ENCODE results near the gene BIRC6. TPM values are rescaled to one million over a fixed set of nuclear protein-coding genes. Genes with fewer than 3 reads are reported as not detected.

BIRC6 gene
- total and polyA plus RNA-seq, 2 donors (not counting 1 experiment from before 2014, with no cell fraction given) = 41.7 to 166 TPM

- Histone ChIP-seq H3K27ac (ENCODE audit: low read length in 2 of 2) (peak overlapping the region; percentile 91 to 92), H2AFZ (ENCODE audit: insufficient read depth, low read depth, low read length, poor library complexity, severe bottlenecking) (peak overlapping the region; percentile 93), H3K4me3 (ENCODE audit: control extremely low read depth in 1 of 5, extremely low read depth in 1 of 5, insufficient read depth in 1 of 5, low read depth in 2 of 5, low read length in 4 of 5) (peak overlapping the region; percentile 63 to 98 (median 97)), H3K4me2 (replicated peaks; ENCODE audit: low read depth, low read length, poor library complexity, severe bottlenecking) (peak overlapping the region; percentile 89), H4K20me1 (ENCODE audit: control insufficient read depth, insufficient read depth, low read length, poor library complexity, severe bottlenecking) (peaks cover 18% of the 10 kb centered on the region), H3K36me3 (replicated peaks in 1 of 2; ENCODE audit: control extremely low read depth in 1 of 2, control insufficient read depth in 1 of 2, extremely low read depth in 1 of 2, insufficient read depth in 2 of 2, low read length in 1 of 2) (no peaks in the 10 kb centered on the region), H3K27me3 (replicated peaks in 1 of 4; ENCODE audit: control extremely low read depth in 1 of 4, control insufficient read depth in 3 of 4, insufficient read depth in 4 of 4, low read length in 3 of 4) (no peaks in the 10 kb centered on the region), H3K4me1 (ENCODE audit: control insufficient read depth in 2 of 2, insufficient read depth in 2 of 2, low read length in 2 of 2) (peaks cover 28 to 31% of the 10 kb centered on the region in 2 donors), H3K79me2 (ENCODE audit: control insufficient read depth, insufficient read depth, low read length) (peaks cover 39% of the 10 kb centered on the region), H3K9ac (ENCODE audit: low read length) (peak overlapping the region; percentile 85), H3K9me3 (ENCODE audit: control extremely low read depth in 1 of 3, control insufficient read depth in 2 of 3, insufficient read depth in 1 of 3, low read length in 2 of 3) (no peaks in the 10 kb centered on the region)
- TF ChIP-seq CTCF (IDR thresholded peaks at IDR 0.05) = no peak
- no peak for TF ChIP-seq EZH2 (IDR thresholded peaks at IDR 0.05; ENCODE audit: borderline replicate concordance, insufficient read depth, low read depth, low read length, poor library complexity, severe bottlenecking)
- intact Hi-C loops (cut with micrococcal nuclease) = loop anchor here (1.0 to 5.0 kb wide), 3 partner anchors 190 to 1243 kb away; partner anchors contain the start of genes FAM98A and RASGRP3
- H3K27ac Mint-ChIP-seq = peak overlapping the region; percentile 95
- peak overlapping the region; percentile 91 for H3K4me3 Mint-ChIP-seq
- WGBS (ENCODE audit: insufficient coverage) = 0% methylated on average over 6 of the region's 10 CpGs
- H3K27me3 Mint-ChIP-seq = no peaks in the 10 kb centered on the region
- no peaks in the 10 kb centered on the region for H3K9me3 Mint-ChIP-seq (ENCODE audit: insufficient read depth)
- POLR2A ChIA-PET = no interaction called here
- DNase-seq = peak; percentile 19
- no peak for ATAC-seq (ENCODE audit: low read depth)
- CTCF ChIA-PET = interaction anchor here (0.7 kb wide), 1 partner anchor 290 kb away, joined by 7 read pairs; no protein-coding TSS in a partner anchor
- peaks cover 32% of the 10 kb centered on the region for H3K4me1 Mint-ChIP-seq
Observed at GRCh38 chr2:32355976-32356680, 695 bp upstream of the BIRC6 start.
